ENCODE data around the gene TLE3.

DNA sequence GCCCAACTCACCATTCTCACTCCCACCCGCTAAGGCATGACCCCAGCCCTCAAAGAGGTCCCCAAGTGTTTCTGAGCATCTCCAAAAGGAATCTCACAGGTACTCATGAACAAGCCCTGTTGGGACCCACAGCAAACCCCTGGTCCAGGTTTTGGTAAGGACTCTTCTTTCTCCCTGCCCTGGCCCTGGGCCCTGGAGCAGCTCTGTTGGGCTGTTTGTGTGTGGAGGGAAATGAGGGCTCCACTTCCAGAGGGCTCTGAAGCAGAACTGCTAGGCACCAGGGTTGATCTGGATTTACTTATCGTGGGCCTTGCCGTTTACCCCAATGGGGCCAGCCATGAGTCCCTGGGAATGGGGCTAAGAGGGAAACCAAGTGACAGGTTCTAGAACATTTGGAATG lies 92.9 kb downstream of the TLE3 start:
- TF ChIP-seq, protein P1, sequence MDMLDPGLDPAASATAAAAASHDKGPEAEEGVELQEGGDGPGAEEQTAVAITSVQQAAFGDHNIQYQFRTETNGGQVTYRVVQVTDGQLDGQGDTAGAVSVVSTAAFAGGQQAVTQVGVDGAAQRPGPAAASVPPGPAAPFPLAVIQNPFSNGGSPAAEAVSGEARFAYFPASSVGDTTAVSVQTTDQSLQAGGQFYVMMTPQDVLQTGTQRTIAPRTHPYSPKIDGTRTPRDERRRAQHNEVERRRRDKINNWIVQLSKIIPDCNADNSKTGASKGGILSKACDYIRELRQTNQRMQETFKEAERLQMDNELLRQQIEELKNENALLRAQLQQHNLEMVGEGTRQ (IDR thresholded peaks at IDR 0.05) = no peak
- TF ChIP-seq PHF8 (IDR thresholded peaks at IDR 0.05; ENCODE audit: borderline replicate concordance, low read depth) = no peak
- no peak for TF ChIP-seq CTCF (IDR thresholded peaks at IDR 0.05)
- no peak for TF ChIP-seq FOSB (CRISPR knock-in tag; IDR thresholded peaks at IDR 0.05)

All from A549 (cell line).